Measurements from ENCODE around the gene CTU2.

CTU2 gene

DNA sequence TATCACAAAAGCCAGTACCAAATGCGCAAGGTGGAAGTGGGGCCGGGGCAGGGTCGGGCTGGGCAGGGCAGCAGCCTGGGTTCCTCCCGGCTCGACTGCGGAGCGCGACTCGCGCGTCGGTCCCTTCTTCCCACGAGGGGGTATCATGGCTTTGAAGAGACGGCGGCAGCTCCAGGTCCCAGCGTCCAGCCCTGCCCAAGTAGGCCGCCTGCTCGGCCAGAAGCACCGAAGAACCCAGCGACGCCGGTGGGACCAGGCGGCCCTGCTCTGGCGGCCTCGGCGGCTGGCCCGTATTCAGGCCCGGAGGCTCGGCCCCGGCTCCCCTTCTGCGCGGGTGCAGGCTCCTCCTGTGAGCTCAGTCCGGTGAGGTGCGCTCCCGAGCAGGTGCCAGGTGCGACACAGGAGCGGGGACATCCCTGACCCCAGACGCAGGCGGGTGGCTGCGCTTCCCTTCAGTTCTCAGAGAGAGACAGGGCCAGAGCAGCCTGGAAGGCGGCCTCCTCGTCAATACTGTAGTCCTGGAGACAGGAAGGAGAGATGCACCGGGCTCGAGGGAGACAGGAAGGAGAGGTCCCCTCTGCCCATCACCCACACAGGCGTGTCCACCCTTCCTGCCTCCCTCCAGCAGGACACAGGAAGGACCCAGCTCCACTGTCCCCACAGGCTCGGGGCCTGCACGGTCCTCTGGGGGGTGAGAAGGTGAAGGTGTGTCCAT, 9.0 kb upstream of the CTU2 start:
- no peak for DNase-seq (ENCODE audit: low read depth)
- H3K4me3 ChIP-seq (ENCODE audit: low read length): no peak overlapping the region
- TF ChIP-seq, protein P1, sequence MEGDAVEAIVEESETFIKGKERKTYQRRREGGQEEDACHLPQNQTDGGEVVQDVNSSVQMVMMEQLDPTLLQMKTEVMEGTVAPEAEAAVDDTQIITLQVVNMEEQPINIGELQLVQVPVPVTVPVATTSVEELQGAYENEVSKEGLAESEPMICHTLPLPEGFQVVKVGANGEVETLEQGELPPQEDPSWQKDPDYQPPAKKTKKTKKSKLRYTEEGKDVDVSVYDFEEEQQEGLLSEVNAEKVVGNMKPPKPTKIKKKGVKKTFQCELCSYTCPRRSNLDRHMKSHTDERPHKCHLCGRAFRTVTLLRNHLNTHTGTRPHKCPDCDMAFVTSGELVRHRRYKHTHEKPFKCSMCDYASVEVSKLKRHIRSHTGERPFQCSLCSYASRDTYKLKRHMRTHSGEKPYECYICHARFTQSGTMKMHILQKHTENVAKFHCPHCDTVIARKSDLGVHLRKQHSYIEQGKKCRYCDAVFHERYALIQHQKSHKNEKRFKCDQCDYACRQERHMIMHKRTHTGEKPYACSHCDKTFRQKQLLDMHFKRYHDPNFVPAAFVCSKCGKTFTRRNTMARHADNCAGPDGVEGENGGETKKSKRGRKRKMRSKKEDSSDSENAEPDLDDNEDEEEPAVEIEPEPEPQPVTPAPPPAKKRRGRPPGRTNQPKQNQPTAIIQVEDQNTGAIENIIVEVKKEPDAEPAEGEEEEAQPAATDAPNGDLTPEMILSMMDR (IDR thresholded peaks at IDR 0.05; ENCODE audit: insufficient read depth, low read depth, low read length, missing control alignments): no peak

DNA sequence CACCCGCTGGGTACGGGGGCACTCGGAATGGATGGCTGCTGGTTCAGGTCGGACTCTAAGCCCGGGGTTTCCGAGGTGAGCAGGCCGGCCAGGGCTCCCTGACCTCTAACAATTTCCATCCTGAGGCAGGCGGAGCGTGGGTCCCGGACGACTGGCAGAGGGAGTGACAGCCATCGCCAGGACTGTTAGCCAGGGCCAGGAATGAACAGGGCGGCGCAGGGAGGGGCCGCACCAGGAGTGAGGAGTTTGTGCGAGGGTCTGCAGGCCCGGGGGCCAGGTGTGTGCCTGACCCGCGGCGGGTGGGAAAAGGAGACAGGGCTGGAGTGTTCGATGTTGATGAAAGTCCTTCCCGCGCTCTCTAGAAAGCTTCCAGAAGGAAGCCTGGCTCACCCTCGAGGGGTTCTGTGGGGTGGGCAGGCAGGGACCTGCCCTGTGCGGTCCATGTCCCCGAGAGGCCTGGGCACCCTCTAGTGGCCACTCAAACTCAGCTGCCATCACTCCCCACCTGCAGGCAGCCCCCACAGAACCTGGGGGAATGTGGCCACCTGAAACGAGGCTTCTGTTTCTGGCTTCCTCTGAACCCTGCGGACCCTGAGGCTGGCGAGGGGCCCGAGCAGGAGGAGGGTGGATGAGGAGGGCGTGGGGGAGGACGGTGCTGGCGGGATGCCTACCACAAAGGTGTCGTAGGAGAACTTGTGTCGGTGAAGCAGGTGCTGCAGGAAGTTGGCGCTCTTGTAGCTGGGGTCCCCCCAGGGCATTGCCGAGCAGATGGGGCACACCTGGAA, 8.3 kb upstream of the CTU2 start:
- DNase-seq (ENCODE audit: low read depth): peak; percentile 33
- TF ChIP-seq, protein P1 (IDR thresholded peaks at IDR 0.05; ENCODE audit: insufficient read depth, low read depth, low read length, missing control alignments): peak; percentile 44
- H3K4me3 ChIP-seq (ENCODE audit: low read length): no peak overlapping the region

DNA sequence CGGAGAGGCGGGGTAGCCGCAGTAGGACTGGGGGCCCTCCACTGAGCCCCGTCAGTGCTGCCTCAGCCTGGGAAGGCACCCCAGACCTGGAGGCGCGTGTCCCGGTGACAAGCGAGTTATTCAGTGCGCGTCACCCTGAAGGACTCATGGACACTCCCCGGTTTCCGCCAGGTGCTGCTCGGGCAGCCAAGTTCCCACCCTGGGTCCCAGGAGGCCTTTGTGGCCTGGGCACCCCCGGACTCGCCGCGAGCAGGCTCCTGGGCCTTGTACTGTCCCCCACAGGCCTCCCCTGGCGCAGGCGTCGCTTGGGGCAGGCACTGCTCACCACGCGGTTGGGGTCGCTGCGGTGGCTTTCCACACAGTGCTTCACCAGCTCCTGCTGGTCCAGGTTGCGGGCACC, 7.7 kb upstream of the CTU2 start:
- TF ChIP-seq, protein P1 (IDR thresholded peaks at IDR 0.05; ENCODE audit: insufficient read depth, low read depth, low read length, missing control alignments): no peak
- H3K4me3 ChIP-seq (ENCODE audit: low read length): no peak overlapping the region
- no peak for DNase-seq (ENCODE audit: low read depth)

DNA sequence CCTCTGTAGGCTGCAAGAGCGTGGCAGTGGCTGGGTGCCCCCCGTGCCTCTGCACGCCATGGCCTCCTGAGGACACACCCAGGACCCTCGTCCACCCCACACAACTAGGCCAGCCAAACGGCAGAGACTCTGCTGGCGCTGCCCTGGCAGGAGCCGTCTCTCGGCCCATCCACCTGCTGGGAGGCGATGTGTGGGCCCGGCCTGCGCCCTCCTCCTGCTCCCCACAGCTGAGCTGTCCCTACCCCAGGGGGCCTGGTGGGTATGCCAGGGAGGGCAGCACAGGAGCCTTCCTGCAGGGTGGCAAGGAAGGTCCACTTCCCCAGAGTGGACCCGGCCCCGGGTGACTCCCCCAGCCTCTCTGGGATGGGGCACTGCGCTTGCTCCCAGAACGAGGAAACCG, 7.1 kb upstream of the CTU2 start:
- H3K4me3 ChIP-seq (ENCODE audit: low read length): no peak overlapping the region
- TF ChIP-seq, protein P1 (IDR thresholded peaks at IDR 0.05; ENCODE audit: insufficient read depth, low read depth, low read length, missing control alignments): no peak
- DNase-seq (ENCODE audit: low read depth): no peak

DNA sequence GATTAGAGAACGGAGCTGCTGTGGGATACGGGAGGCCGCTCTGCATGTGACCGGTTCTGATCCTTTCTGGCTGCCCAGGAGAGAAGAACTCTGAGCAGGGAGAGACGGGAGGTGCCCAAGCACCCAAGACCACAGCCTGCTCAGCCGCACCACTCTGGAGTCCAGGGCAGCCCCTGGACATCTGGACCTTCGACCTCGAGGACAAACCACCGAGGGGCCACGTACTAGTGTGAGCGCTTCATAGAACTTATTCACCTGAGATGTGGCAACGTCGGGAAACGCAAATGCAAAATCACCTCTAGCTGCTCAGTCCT, 6.0 kb upstream of the CTU2 start:
- TF ChIP-seq, protein P1 (IDR thresholded peaks at IDR 0.05; ENCODE audit: insufficient read depth, low read depth, low read length, missing control alignments): no peak
- no peak for DNase-seq (ENCODE audit: low read depth)
- H3K4me3 ChIP-seq (ENCODE audit: low read length): no peak overlapping the region

DNA sequence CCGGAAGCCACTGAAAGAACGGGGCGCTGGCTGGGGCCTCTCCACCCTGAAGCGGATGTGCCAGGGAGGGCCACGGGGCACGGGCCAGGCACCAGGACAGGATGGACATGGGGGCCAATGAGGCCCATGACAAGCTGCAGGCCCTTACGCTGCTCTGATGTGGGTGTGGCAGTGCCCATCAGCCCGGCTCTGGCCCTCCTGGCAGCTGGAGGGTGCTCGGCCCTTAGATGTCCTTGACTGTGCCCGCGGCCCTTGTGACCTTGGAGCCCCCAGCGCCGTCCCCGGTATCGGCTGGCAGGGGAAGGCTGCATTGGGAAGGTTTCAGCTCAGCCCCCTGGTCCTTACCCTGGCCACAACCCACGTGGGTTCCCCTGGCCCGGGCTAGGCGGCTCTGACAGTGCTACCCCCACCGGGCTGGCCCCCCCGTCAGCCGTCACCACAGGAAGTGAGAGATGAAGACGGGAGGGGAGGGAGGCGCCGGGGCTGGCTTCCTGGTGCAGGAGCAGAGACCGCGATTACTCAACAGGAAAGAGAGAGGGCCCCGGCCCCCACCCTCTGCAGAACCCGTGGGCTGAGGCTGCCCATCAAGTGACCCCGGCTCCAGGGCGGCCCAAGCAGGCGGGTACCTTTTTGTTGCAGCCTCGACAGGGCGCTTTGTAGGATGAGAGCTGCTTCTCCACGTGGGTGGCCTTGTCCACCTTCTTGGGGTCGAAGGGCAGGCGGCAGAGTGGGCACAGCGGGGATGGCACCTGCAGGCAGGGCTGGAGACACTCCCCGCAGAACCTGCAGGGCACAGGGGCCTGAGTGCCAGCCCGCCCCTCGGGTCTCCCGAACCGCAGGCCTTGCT, 5.4 kb upstream of the CTU2 start:
- DNase-seq (ENCODE audit: low read depth): peak; percentile 61
- no peak overlapping the region for H3K4me3 ChIP-seq (ENCODE audit: low read length)
- TF ChIP-seq, protein P1 (IDR thresholded peaks at IDR 0.05; ENCODE audit: insufficient read depth, low read depth, low read length, missing control alignments): no peak

All from epithelial cell of esophagus (primary cell).